RWPE2 (cell line): ENCODE measurements around the gene F7.

Experiments used
- ATAC-seq: fragments of 200-7000 bp; cut with Tn5 transposase; 3 replicates; pipeline ENCODE4 v1.9.1; 2021; ENCODE audit warnings: low read depth
- DNase-seq: peaks from one replicate; pipeline ENCODE4 v3.0.0-alpha.2; 2020; ENCODE audit warnings: low spot score
- H3K27ac ChIP-seq: fragments of 450-650 bp; 2 replicates; pipeline ENCODE4 v1.5.1; 2017; ENCODE audit warnings: mild to moderate bottlenecking; ENCODE audit not compliant: poor library complexity, severe bottlenecking
- H3K27me3 ChIP-seq: fragments of 250-450 bp; sonication (Bioruptor Pico); 2 replicates; pipeline ENCODE4 v1.5.1; 2021; ENCODE audit warnings: mild to moderate bottlenecking, moderate library complexity; ENCODE audit not compliant: insufficient read depth, poor library complexity, severe bottlenecking
- H3K36me3 ChIP-seq: fragments of 250-450 bp; sonication (Bioruptor Pico); 2 replicates; pipeline ENCODE4 v1.5.1; 2020; ENCODE audit warnings: low read depth, mild to moderate bottlenecking, moderate library complexity
- H3K4me1 ChIP-seq: fragments of 250-450 bp; sonication (Bioruptor Pico); 2 replicates; pipeline ENCODE4 v1.5.1; 2021; ENCODE audit warnings: mild to moderate bottlenecking, moderate library complexity; ENCODE audit not compliant: insufficient read depth, poor library complexity, severe bottlenecking
- H3K4me3 ChIP-seq: fragments of 250-450 bp; sonication (Bioruptor Pico); 2 replicates; pipeline ENCODE4 v1.5.1; 2021; ENCODE audit warnings: mild to moderate bottlenecking, moderate library complexity; ENCODE audit not compliant: severe bottlenecking
- H3K9me3 ChIP-seq: fragments of 250-450 bp; sonication (Bioruptor Pico); 2 replicates; pipeline ENCODE4 v1.5.1; 2021; ENCODE audit warnings: mild to moderate bottlenecking, moderate library complexity; ENCODE audit not compliant: severe bottlenecking
- TF ChIP-seq, protein P1 (sequence below): fragments of 450-650 bp; IDR thresholded peaks from one replicate; pipeline ENCODE4 v1.5.1; 2017; ENCODE audit warnings: mild to moderate bottlenecking, moderate library complexity; ENCODE audit not compliant: poor library complexity, severe bottlenecking

Gene F7

GRCh38 chr13:113157206-113157928 lies 51.8 kb downstream of the F7 start:
- TF ChIP-seq, protein P1, sequence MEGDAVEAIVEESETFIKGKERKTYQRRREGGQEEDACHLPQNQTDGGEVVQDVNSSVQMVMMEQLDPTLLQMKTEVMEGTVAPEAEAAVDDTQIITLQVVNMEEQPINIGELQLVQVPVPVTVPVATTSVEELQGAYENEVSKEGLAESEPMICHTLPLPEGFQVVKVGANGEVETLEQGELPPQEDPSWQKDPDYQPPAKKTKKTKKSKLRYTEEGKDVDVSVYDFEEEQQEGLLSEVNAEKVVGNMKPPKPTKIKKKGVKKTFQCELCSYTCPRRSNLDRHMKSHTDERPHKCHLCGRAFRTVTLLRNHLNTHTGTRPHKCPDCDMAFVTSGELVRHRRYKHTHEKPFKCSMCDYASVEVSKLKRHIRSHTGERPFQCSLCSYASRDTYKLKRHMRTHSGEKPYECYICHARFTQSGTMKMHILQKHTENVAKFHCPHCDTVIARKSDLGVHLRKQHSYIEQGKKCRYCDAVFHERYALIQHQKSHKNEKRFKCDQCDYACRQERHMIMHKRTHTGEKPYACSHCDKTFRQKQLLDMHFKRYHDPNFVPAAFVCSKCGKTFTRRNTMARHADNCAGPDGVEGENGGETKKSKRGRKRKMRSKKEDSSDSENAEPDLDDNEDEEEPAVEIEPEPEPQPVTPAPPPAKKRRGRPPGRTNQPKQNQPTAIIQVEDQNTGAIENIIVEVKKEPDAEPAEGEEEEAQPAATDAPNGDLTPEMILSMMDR: no peak
- Histone ChIP-seq H3K4me3 (no peak overlapping the region), H3K27me3 (peaks cover 7% of the 10 kb centered on the region), H3K4me1 (no peaks in the 10 kb centered on the region), H3K9me3 (no peaks in the 10 kb centered on the region), H3K36me3 (no peaks in the 10 kb centered on the region), H3K27ac (no peak overlapping the region)
- ATAC-seq (no peak), DNase-seq (no peak)

- ATAC-seq: no peak
- H3K27ac ChIP-seq: no peak within 1 kb of the TSS
- peaks cover 12% of the 10 kb centered on the region for H3K27me3 ChIP-seq
- no peak for DNase-seq
- H3K4me3 ChIP-seq: no peak within 1 kb of the TSS
- H3K4me1 ChIP-seq: no peaks in the 10 kb centered on the region
- H3K9me3 ChIP-seq: no peaks in the 10 kb centered on the region
- no peaks in the 10 kb centered on the region for H3K36me3 ChIP-seq
- TF ChIP-seq, protein P1: no peak
Measured at GRCh38 chr13:113157929-113158747, 52.5 kb downstream of the F7 start, which contains the start of gene PROZ. Gene PROZ, plus strand, starts transcription at chr13:113158648. Its CDS starts 13 bp downstream, at chr13:113158661.

GRCh38 chr13:113158946-113159345 lies 53.4 kb downstream of the F7 start:
- Histone ChIP-seq H3K4me1 (no peaks in the 10 kb centered on the region), H3K27me3 (peaks cover 18% of the 10 kb centered on the region), H3K9me3 (no peaks in the 10 kb centered on the region), H3K36me3 (no peaks in the 10 kb centered on the region), H3K27ac (no peak overlapping the region), H3K4me3 (no peak overlapping the region)
- DNase-seq (no peak), ATAC-seq (no peak)
- TF ChIP-seq, protein P1: no peak

GRCh38 chr13:113159701-113160100 lies 54.1 kb downstream of the F7 start:
- H3K27me3 ChIP-seq: peaks cover 20% of the 10 kb centered on the region
- ATAC-seq (no peak), DNase-seq (no peak)
- H3K27ac ChIP-seq: no peak overlapping the region
- H3K4me3 ChIP-seq: no peak overlapping the region
- H3K4me1 ChIP-seq: no peaks in the 10 kb centered on the region
- H3K9me3 ChIP-seq: no peaks in the 10 kb centered on the region
- no peaks in the 10 kb centered on the region for H3K36me3 ChIP-seq
- TF ChIP-seq, protein P1: no peak
